HG02943 (cell line): ENCODE measurements around the gene SENP6.
"Not testable (repeated sequence)": the region's sequence is repeated elsewhere in the genome, so short reads cannot be mapped to it uniquely, and the experiment has no call there.

Experiments used
- ATAC-seq: cut with Tn5 transposase; IDR thresholded peaks from one replicate; pipeline ENCODE4 v1.9.1; 2021; ENCODE audit warnings: mild to moderate bottlenecking, low read depth, moderate library complexity; ENCODE audit not compliant: unreplicated experiment

SENP6 gene, protein sequence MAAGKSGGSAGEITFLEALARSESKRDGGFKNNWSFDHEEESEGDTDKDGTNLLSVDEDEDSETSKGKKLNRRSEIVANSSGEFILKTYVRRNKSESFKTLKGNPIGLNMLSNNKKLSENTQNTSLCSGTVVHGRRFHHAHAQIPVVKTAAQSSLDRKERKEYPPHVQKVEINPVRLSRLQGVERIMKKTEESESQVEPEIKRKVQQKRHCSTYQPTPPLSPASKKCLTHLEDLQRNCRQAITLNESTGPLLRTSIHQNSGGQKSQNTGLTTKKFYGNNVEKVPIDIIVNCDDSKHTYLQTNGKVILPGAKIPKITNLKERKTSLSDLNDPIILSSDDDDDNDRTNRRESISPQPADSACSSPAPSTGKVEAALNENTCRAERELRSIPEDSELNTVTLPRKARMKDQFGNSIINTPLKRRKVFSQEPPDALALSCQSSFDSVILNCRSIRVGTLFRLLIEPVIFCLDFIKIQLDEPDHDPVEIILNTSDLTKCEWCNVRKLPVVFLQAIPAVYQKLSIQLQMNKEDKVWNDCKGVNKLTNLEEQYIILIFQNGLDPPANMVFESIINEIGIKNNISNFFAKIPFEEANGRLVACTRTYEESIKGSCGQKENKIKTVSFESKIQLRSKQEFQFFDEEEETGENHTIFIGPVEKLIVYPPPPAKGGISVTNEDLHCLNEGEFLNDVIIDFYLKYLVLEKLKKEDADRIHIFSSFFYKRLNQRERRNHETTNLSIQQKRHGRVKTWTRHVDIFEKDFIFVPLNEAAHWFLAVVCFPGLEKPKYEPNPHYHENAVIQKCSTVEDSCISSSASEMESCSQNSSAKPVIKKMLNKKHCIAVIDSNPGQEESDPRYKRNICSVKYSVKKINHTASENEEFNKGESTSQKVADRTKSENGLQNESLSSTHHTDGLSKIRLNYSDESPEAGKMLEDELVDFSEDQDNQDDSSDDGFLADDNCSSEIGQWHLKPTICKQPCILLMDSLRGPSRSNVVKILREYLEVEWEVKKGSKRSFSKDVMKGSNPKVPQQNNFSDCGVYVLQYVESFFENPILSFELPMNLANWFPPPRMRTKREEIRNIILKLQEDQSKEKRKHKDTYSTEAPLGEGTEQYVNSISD

DNA sequence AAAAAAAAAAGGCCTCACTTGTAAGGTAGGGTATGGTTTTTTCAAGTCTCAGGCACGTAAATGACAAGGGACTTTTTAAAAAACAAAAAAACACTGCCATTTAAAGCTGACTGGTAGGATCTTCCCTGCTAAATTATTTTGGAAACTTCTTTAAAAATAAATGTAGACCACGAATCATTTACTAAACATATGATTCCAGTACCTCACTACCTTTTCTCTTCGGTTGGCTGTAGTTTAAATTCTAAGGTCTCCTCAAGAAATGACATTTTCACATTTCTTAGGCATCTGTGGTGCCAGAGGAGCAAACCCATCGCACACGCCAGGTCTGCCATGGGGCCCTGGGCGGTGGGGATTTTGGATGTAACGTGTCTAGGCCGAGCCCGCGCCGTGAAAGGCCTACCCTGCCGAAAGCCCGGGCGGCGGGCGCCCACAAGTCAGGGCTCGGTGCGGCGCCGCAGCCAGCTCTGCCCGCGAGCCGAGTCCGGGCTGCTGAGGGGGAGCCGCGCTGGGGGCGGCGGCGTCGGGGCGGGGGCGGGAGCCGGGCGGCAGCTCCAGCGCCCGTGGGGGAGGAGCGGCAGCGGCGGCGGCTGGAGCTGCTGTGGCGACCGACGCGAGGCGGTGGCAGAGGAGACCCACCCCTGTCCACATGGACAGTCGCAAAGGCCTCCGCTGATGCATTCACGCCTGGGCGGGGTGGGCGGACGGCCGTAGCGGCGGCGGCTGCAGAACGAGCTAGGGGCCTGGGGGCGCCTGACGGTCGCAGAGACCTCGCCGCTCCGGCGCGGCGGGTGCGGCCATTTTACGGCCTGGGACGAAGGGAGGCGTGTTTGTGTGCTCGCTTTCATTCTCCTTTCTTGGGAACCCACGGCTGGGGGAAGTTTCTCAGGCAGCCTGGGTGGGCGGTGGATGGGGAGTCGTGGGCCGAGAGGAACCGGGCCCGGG is at the start of gene SENP6:
Gene SENP6 (plus strand): TSS at position 577 of the 942 bp plus-strand sequence. CDS start 645 bp downstream, outside the sequence.
- ATAC-seq, result peak; percentile 54

DNA sequence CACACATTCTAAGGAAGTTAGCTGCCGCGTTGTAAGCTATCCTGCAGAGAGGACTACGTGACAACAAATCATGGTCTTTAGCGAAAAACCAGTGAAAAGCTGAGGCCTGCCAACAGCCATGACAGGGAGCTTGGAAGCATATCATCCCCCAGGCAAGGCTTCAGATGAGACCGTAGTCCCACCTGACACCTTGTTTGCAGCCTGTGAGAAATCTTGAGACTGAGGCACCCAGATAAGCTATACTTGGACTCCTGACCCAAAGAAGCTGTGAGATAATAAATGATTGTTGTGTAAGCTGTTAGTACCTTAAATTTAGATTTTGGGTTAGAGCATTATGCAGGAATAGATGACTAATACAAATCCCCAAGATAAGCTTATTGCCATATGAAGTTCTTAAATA is 45.4 kb upstream of the SENP6 start:
- ATAC-seq, result no peak

DNA sequence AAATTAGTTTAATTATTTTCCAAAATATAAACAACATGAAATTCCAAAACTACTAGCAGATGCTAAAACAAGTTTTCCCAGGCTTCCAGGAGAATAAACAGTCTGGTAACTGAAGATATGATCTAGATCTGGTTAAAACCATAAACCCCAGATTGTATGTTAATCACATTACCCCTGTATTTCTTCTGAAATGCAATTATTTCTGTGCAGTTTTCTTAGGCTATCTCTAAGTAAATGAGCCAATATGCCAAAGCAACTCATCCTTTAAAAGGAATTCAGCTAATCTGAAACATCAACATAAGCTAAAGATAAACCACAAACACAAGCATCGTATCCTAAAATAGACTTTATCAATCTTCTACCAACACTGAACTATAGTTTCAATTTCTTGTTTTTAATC is 44.6 kb upstream of the SENP6 start:
- ATAC-seq, result no peak

DNA sequence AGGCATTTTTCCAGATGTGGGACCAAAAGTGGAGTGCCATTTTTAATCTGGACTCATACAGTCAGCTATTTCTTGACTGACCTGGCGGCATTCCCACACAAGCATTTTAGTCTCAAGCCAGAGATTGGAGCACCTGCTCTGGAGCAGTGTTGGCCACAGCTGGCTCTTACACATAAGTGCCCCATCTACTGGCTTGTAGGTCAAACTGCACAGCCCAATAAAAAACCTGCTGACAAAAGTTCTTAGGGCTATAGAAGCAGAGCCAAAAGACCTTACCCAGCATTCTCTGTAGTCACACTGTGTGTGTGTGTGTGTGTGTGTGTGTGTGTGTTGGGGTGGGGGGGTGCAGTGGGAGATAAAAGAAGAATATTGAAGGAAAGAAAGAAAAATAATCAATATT is 38.6 kb upstream of the SENP6 start:
- peak; percentile 88 for ATAC-seq

DNA sequence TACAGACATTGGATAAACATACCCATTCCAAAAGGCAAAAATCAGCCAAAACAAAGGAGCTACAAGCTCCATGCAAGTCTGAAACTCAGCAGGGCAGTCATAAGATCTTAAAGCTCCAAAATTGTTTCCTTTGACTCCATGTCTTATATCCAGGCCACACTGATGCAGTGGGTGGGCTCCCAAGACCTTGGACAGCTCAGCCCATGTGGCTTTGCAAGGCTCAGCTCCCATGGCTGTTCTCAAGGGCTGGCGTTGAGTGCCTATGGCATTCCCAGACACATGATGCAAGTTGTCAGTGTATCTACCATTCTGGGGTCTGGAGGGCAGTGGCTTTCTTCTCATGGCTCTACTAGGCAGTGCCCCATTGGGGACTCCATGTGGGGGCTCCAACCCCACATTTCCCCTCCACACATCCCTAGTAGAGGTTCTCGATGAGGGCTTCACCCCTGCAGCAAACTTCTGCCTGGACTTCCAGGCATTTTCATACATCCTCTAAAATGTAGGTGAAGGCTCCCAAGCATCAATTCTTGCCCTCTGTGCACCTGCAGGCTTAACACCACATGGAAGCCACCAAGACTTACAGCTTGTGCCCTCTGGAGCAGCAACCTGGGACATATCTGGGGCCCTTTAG is 35.4 kb upstream of the SENP6 start:
- no peak for ATAC-seq

DNA sequence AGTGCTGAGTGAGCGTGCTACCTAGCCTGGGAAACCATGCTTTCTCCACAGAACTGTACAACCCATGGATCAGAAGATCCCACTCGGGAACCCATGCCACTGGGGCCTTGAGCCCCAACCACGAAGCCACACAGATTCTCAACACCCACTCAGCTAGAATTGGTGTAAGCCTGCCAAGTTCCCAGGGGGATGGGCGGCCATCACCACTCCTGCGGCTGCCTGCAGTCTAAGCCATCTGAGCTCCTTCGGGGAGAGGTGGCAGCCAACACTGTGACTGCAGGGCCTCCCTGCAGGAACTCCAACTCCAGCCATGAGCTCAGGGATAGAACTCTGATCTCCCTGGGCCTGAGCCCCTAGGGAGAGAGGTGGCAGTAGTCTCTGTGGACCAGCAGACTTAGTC is 33.6 kb upstream of the SENP6 start:
- no peak for ATAC-seq

DNA sequence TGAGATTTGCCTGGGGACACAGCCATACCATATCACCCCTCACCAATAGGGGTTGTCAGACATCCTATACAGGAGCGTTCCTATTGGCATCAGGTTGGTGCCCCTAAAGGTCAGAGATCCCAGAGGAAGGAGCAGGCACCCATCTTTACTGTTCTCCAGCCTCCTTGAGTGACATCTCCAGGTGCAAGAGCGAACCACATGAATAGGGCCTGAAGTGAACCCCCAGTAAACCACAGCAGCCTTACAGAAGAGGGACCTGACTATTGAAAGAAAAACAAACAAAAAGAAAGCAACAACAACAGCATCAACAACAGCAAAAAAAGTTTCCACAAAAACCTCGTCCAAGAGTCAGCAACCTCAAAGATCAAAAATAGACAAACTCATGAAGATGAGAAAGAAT is 32.7 kb upstream of the SENP6 start:
- ATAC-seq, result no peak

DNA sequence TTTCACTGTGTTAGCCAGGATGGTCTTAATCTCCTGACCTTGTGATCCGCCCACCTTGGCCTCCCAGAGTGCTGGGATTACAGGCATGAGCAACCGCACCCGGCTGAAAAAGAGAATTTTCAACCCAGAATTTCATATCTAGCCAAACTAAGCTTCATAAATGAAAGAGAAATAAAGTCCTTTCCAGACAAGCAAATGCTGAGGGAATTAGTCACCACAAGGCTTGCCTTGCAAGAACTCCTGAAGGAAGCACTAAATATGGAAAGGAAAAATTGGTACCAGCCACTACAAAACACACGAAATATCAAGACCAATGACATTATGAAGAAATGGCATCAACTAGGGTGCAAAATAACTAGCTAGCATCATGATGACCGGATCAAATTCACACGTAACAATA is 31.0 kb upstream of the SENP6 start:
- ATAC-seq, result not testable (repeated sequence)

DNA sequence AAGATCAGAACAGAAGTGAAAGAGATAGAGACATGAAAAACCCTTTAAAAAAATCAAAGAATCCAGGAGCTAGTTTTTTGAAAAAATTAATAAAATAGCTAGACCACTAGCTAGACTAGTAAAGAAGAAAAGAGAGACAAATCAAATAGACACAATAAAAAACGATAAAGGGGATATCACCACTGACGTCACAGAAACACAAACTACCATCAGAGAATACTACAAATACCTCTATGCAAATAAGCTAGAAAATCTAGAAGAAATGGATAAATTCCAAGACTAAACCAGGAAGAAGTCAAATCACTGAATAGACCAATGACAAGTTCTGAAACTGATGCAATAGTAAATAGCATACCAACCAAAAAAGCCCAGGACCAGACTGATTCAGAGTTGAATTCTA is 29.6 kb upstream of the SENP6 start:
- no peak for ATAC-seq

DNA sequence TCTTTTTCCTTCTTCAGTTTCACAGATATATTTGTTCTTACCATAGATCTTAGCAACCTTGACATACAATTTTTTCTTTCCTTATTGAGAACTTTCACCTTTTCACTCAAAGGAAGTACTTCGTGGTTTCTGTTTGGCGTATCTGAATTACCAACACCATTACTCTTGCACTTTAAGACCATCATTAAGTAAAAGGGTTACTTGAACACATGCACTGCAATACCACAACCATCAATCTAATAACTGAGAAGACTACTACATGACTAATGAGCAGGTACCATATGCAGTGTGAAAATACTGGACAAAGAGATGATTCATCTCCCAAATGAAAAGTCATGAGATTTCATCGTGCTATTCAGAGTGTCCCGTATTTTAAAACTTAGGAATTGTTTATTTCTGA is 21.7 kb upstream of the SENP6 start:
- ATAC-seq, result peak; percentile 71

DNA sequence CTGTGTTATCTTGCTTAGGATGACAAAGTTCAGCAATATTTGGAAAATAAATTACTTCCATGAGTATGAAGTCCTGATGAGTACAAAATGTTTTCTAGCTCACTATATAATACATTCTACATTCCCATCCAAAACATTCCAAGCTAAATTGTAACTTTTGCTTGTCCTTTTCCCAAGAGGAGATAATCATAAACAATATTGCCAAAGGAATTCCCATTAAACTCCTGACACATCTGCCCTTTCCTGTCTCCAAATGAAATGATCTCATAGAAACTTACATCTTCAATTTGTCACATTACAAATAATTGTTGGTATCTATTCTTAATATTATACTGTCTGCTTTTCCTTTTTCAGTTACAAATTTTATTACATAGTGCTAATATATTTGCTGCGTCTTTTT is 20.4 kb upstream of the SENP6 start:
- no peak for ATAC-seq

DNA sequence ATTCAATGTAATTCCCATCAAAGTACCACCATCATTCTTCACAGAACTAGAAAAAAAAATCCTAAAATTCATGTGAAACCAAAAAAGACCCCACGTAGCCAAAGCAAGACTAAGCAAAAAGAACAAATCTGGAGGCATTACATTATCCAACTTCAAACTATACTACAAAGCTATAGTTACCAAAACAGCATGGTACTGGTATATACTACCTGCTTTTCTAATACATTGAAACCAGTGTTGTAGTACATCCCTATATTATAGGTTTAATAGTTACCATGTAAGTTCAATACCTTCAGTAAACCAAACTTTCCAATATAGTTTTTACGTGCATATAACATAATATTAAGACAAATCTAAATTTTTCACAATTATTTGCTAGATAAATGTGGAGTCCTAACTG is 17.1 kb upstream of the SENP6 start:
- not testable (repeated sequence) for ATAC-seq

DNA sequence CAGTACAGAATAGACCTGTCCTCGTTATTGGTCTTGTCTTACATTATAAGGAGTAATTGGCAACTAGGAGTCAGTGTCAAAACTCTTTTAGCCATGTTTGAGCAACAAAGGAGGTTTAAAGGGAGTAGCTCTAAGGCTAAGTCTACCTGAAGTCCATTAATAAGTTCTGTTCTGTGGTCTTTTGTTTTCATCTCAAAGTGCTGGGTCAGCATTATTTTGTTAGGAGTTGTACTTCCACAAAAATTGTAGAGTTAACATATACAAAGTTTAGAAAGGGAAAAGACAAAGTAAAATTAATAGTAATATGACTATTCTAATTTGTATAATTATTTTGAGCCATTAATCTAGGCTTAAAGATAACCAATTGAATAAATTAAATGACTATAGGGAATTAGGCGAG is 12.7 kb upstream of the SENP6 start:
- ATAC-seq, result no peak

DNA sequence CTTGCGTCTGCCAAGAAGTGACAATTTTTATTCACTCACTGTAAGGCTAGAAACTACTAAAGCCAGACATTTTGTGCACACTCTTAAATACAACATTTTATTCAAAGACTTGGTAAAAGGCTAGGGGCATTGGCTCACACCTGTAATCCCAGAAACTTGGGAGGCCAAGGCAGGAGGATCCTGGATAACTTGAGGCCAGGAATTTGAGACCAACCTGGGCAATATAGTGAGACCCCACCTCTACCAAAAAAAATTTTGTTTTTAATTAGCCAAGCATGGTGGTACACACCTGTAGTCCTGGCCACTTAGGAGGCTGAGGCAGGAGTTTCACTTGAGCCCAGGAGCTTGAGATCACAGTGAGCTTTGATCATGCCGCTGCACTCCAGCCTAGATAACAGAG is 11.3 kb upstream of the SENP6 start:
- no peak for ATAC-seq

DNA sequence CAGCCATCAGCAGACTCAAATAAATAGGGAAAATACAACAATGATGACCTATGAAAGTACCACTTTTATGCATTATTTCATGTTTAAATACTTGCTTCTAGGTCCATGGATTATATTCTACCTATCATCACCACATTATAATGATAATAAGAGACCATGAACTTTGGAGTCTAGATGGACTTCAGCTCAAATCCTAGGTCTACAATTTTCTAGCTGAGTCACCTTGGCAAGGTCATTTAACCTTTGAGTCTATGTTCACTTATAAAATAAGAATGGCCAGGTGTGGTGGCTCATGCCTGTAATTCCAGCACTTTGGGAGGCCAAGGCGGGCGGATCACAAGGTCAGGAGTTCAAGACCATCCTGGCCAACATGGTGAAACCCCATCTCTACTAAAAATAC is 5.3 kb upstream of the SENP6 start:
- ATAC-seq, result not testable (repeated sequence)

DNA sequence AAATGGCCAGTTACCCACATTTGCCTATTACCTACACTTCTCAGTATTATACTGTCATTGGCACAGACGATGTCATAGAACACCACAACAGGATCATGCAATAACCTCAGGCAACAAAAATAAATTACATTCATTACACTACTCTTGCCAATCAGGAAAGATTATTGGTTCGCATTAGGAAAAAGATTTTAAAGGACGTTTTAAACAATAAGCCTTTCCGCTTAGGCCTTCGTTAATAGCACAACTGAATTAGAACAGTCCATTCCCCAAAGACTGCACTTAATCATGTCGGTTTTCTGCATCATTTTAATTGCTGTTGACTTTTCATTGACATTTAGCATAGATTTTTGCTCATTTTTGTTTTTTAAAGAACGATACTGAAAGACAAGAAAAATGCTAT is 912 bp upstream of the SENP6 start:
- no peak for ATAC-seq

DNA sequence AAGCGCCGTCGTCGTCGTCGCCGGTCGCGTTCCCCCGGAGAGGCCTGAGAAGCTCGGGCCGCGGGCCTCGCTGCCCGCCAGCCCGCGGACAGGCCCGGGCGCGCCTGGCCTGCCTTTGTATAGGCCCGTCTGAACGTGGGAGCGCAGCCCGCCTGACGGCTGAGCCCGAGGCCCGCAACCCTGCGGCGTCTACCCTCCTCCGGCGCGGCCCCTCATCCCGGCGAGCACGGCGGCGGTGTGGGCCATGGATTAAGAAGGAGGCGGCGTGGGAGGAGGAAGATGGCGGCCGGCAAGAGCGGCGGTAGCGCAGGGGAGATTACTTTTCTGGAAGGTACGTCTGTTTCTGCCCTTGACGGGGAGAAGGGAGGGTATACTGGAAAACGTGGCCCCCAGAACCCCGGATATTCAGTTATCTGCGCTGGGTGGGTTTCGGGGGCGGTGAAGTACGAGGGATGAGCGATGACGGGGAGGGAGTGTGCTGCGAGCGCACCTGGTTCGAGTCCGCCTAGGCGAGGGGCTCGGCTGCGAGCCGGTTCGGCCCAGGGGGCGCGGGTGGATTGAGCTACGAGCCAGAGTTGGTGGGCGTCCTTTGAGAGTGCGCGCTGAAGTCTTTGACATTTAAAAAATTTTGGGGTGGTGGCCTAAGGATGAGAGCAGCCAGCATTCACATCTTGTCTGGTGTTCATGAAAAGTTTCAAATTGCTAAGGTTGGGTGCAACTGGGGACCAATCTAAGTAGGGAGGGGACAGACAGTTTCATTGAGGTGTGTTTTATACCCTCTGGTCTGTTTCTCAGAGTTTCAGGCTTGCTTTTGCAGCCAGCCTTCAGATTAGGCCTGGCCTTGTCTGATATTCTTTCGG is 796 bp downstream of the SENP6 start:
- peak; percentile 45 for ATAC-seq

DNA sequence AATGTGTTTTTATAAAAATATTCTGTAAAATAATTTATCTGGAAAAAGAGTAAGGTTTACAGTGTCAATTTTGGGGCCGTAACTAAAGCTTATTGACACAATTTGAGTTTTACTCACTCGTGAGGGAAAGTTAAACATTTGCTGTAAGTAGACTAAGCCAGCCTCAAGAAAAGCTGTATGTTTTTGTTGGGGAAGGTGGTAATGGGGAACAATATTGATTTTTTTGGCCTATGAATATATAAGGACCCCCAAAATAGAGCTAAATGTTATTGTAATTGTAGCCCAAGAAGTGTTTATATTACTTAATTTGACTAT is 1.4 kb downstream of the SENP6 start:
- no peak for ATAC-seq

DNA sequence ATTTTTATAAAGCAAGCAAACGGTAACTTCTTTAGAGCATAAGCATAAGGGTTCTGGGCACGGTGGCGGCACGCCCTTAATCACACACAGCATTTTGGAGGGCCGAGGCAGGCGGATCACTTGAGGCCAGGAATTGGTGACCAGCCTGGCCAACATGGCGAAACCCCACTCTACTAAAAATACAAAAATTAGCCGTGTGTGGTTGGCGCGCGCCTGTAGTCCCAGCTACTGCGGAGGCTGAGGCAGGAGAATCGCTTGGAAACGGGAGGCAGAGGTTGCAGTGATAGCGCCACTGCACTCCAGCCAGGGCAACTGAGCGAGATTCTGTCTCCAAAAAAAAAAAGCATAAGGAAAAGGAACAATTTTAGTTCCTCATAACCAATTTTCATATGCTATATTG is 2.6 kb downstream of the SENP6 start:
- no peak for ATAC-seq
